OCI-LY1 (cell line): ENCODE measurements around the gene MTG2.

ENCODE experiments used
- CTCF ChIP-seq: fragments of 200-600 bp; sonication (generic), shearing (Covaris generic); IDR thresholded peaks from 2 replicates; pipeline ENCODE4 v1.5.1; 2017; ENCODE audit warnings: mild to moderate bottlenecking, antibody characterized with exemption, low read length, moderate library complexity, mixed read lengths
- EZH2 ChIP-seq: fragments of 200-600 bp; sonication (generic), shearing (Covaris generic); IDR thresholded peaks from 2 replicates; pipeline ENCODE4 v1.8.0; 2017; ENCODE audit warnings: borderline replicate concordance, mixed run types, mild to moderate bottlenecking, antibody characterized with exemption, low read length, moderate library complexity, mixed read lengths

- TF ChIP-seq CTCF = no peak
- no peak for TF ChIP-seq EZH2
Measured at GRCh38 chr20:62151225-62151624, 31.6 kb upstream of the MTG2 start.
